ENCODE measurements around the gene PPP2R5B.

Gene PPP2R5B

GRCh38 chr11:64933213-64933934 is 8.9 kb downstream of the PPP2R5B start:
- TF ChIP-seq, protein P1, sequence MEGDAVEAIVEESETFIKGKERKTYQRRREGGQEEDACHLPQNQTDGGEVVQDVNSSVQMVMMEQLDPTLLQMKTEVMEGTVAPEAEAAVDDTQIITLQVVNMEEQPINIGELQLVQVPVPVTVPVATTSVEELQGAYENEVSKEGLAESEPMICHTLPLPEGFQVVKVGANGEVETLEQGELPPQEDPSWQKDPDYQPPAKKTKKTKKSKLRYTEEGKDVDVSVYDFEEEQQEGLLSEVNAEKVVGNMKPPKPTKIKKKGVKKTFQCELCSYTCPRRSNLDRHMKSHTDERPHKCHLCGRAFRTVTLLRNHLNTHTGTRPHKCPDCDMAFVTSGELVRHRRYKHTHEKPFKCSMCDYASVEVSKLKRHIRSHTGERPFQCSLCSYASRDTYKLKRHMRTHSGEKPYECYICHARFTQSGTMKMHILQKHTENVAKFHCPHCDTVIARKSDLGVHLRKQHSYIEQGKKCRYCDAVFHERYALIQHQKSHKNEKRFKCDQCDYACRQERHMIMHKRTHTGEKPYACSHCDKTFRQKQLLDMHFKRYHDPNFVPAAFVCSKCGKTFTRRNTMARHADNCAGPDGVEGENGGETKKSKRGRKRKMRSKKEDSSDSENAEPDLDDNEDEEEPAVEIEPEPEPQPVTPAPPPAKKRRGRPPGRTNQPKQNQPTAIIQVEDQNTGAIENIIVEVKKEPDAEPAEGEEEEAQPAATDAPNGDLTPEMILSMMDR (IDR thresholded peaks at IDR 0.05; ENCODE audit: insufficient read depth, low read length, poor library complexity, severe bottlenecking): no peak
- Histone ChIP-seq H3K36me3 (ENCODE audit: control insufficient read depth, insufficient read depth, low read length) (peaks cover 20% of the 10 kb centered on the region), H3K4me3 (replicated peaks; ENCODE audit: low read depth, low read length) (no peak overlapping the region), H3K27me3 (replicated peaks; ENCODE audit: control insufficient read depth, insufficient read depth, low read length) (no peaks in the 10 kb centered on the region)
- no peak for DNase-seq (ENCODE audit: extremely low read depth, insufficient read length)

DNA sequence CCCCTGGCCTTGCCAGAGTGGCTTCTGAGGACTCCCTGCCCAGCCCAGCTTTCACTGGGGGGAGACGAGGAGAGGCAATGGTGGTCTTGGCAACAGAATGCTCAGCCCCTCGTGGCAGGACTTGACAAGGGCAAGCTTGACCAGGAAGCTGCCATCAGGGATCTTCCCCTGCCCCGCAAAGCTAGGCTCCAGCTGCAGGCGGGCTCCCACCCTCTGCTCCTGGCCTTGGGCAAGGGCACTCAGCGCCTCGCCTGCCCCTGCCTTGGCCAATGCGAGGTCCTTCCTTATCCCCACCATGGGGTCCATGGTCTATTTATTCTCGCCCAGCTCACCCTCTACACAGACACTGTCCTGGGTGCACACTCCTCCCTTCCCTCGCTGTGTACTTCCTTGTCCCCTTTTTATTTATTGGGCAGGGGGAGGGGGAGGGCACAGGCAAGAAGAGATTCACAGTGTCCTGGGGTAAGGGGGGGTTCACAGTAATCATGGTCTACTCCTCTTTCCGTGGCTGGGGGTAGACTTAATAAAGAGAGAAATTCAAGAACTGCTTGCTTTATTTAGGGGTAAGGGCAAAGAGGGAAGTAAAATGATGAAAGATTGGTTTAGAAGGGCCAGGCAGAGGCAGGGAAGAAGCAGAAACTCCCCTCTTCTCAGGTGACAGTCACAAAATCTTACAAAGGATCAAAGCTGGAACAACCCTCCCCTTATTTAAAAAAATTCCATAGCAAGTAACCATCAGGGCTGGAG is 9.6 kb downstream of the PPP2R5B start:
- H3K4me3 ChIP-seq (replicated peaks; ENCODE audit: low read depth, low read length): no peak overlapping the region
- no peaks in the 10 kb centered on the region for H3K27me3 ChIP-seq (replicated peaks; ENCODE audit: control insufficient read depth, insufficient read depth, low read length)
- peaks cover 20% of the 10 kb centered on the region for H3K36me3 ChIP-seq (ENCODE audit: control insufficient read depth, insufficient read depth, low read length)
- TF ChIP-seq, protein P1 (IDR thresholded peaks at IDR 0.05; ENCODE audit: insufficient read depth, low read length, poor library complexity, severe bottlenecking): no peak
- DNase-seq (ENCODE audit: extremely low read depth, insufficient read length): no peak

DNA sequence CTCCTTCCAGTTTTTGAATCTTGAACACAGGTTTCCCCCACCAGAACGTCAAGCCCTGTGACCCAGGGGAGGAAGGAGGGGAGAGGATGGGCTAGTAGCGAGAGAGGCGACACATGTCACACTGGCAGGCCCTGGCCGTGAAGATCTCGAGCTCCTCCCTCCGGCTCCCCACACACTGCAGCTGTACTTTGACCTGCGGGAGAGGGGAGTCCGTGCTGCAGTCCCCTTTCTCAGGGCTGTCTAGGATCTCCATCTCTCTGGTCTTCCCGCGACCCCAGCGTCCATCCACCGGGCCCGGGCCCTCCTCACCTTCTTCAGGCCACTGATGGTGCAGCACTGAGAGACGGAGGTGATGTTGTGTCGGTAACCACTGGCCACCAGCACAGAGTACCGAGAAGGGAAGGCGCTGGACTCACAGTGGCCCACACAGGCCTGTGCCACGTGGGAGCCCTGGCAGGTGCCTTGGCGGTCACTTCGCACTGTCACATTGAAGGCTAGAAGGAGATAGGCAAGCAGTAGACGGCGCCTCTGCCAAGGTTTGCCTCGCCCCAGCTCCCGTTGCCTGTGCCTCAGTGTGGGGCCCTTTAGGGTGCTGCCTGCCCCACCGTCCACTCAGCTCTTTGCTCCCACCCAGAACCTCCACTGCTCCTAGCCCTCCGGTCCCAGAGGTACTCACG is 10.3 kb downstream of the PPP2R5B start:
- TF ChIP-seq, protein P1 (IDR thresholded peaks at IDR 0.05; ENCODE audit: insufficient read depth, low read length, poor library complexity, severe bottlenecking): no peak

DNA sequence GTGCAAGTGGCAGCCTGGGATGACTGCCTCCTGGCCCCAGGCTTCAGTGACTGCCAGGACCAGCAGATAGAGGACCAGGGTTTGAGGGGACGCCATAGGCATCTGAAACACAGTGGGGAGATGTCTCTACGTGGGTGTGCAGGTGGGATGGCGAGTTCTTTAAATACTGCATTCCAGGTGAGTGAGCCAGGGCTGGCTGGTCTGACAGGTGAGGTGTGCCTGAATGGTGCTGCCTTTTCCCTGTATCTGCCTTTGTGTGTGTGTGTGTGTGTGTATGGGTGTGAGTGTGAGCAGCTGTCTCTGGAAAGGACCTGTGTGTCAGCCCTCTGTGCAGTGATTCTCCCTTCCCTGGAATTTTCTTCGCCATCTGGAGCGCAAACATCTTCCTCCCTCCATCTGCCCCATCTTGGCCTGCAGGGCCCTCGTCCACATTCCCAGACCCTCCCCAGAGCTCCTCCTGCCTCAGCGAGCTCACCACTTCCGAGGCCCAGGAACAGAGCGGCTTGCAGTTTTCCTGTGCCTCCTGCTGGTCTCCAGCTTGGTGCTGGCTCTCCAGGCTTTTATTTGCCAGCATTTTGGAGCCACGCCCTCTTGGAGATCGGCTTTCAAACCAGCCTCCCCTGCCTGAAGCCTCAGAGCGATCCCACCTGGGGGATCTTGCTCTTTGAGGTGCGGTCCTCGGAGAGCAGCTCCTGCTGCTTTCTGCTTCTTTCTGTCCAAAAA is 11.0 kb downstream of the PPP2R5B start, which contains the start of gene GPHA2:
Gene GPHA2, minus strand, starts transcription at position 535 of the 723 bp plus-strand sequence. Its CDS starts 433 bp downstream, at position 102.
- TF ChIP-seq, protein P1 (IDR thresholded peaks at IDR 0.05; ENCODE audit: insufficient read depth, low read length, poor library complexity, severe bottlenecking): no peak
- Histone ChIP-seq H3K36me3 (ENCODE audit: control insufficient read depth, insufficient read depth, low read length) (peaks cover 13% of the 10 kb centered on the region), H3K27me3 (replicated peaks; ENCODE audit: control insufficient read depth, insufficient read depth, low read length) (no peaks in the 10 kb centered on the region), H3K4me3 (replicated peaks; ENCODE audit: low read depth, low read length) (no peak within 1 kb of the TSS)
- no peak for DNase-seq (ENCODE audit: extremely low read depth, insufficient read length)

More for the DNA sequence above, 10.3 kb downstream of the PPP2R5B start:
- Histone ChIP-seq H3K27me3 (replicated peaks; ENCODE audit: control insufficient read depth, insufficient read depth, low read length) (no peaks in the 10 kb centered on the region), H3K36me3 (ENCODE audit: control insufficient read depth, insufficient read depth, low read length) (peaks cover 18% of the 10 kb centered on the region), H3K4me3 (replicated peaks; ENCODE audit: low read depth, low read length) (no peak overlapping the region)
- DNase-seq (ENCODE audit: extremely low read depth, insufficient read length): no peak

GRCh38 chr11:64936539-64936938 is 12.1 kb downstream of the PPP2R5B start:
- DNase-seq (ENCODE audit: extremely low read depth, insufficient read length): no peak
- H3K36me3 ChIP-seq (ENCODE audit: control insufficient read depth, insufficient read depth, low read length): peaks cover 8% of the 10 kb centered on the region
- H3K4me3 ChIP-seq (replicated peaks; ENCODE audit: low read depth, low read length): no peak overlapping the region
- TF ChIP-seq, protein P1 (IDR thresholded peaks at IDR 0.05; ENCODE audit: insufficient read depth, low read length, poor library complexity, severe bottlenecking): no peak
- H3K27me3 ChIP-seq (replicated peaks; ENCODE audit: control insufficient read depth, insufficient read depth, low read length): no peaks in the 10 kb centered on the region; the same call in 1 of the 2 replicates
